GM10248 (cell line): ENCODE measurements around the gene AKT3.
A peak's percentile ranks its signal among the peaks of the same experiment; 100 is the strongest.

ENCODE experiments used
- CTCF ChIA-PET: fragments of 300-600 bp; sonication (Branson Sonifier 250); formaldehyde crosslinking; extraction: SDS; loops from one replicate; lab custom pipeline; 2021; ENCODE audit warnings: antibody characterized with exemption; lab: Yijun Ruan, JAX
- POLR2A ChIA-PET: fragments of 350-650 bp; sonication (Branson Sonifier 250); formaldehyde crosslinking; extraction: SDS; loops from one replicate; lab custom pipeline; 2020; ENCODE audit warnings: antibody characterized with exemption; lab: Yijun Ruan, JAX
- DNase-seq: peaks from one replicate; pipeline ENCODE4 v3.0.0; 2012; ENCODE audit errors: extremely low spot score
- CTCF ChIP-seq: IDR thresholded peaks from 2 replicates; pipeline ENCODE4 v1.5.1; 2012; ENCODE audit warnings: mild to moderate bottlenecking, low read depth; ENCODE audit errors: extremely low read depth, missing control alignments, control extremely low read depth

Gene AKT3

GRCh38 chr1:243705585-243705984 is 144.5 kb downstream of the AKT3 start:
- no peak for TF ChIP-seq CTCF
- CTCF ChIA-PET, result no interaction called here
- no peak for DNase-seq
- POLR2A ChIA-PET, result no interaction called here

- TF ChIP-seq CTCF, result no peak
- CTCF ChIA-PET, result interaction anchor here (0.6 kb wide), 1 partner anchor 35 kb away, joined by 4 read pairs; no protein-coding TSS in a partner anchor
- POLR2A ChIA-PET, result no interaction called here
Observed at GRCh38 chr1:243701872-243702271, 148.2 kb downstream of the AKT3 start.

GRCh38 chr1:243693800-243694199 is 156.2 kb downstream of the AKT3 start:
- CTCF ChIA-PET, result interaction anchor here (1.1 kb wide), 1 partner anchor 11 kb away, joined by 3 read pairs; no protein-coding TSS in a partner anchor
- DNase-seq, result no peak
- no peak for TF ChIP-seq CTCF
- POLR2A ChIA-PET, result no interaction called here

More at GRCh38 chr1:243701872-243702271, 148.2 kb downstream of the AKT3 start:
- no peak for DNase-seq

GRCh38 chr1:243686159-243686558 is 163.9 kb downstream of the AKT3 start:
- ChIA-PET POLR2A (no interaction called here), CTCF (interaction anchor here (1.5 kb wide), 1 partner anchor 41 kb away, joined by 5 read pairs; no protein-coding TSS in a partner anchor)
- DNase-seq, result no peak
- no peak for TF ChIP-seq CTCF

- CTCF ChIA-PET, result no interaction called here
- TF ChIP-seq CTCF, result no peak
- no peak for DNase-seq
- POLR2A ChIA-PET, result no interaction called here
Observed at GRCh38 chr1:243680860-243681259, 169.2 kb downstream of the AKT3 start.

GRCh38 chr1:243672539-243673074 is 177.4 kb downstream of the AKT3 start:
- TF ChIP-seq CTCF, result no peak
- CTCF ChIA-PET, result no interaction called here

GRCh38 chr1:243667591-243667990 is 182.5 kb downstream of the AKT3 start:
- no peak for TF ChIP-seq CTCF
- ChIA-PET CTCF (interaction anchor here (1.0 to 1.3 kb wide), 3 partner anchors 11 to 632 kb away, joined by 3 read pairs; no protein-coding TSS in a partner anchor), POLR2A (no interaction called here)
- peak; percentile 18 for DNase-seq

More at GRCh38 chr1:243672539-243673074, 177.4 kb downstream of the AKT3 start:
- POLR2A ChIA-PET, result no interaction called here
- no peak for DNase-seq
